Esophagus squamous epithelium (tissue), 5 donors: ENCODE measurements around the gene SPINK1. TPM values are rescaled to one million over a fixed set of nuclear protein-coding genes. Genes with fewer than 3 reads are reported as not detected.

ENCODE experiments used
- DNase-seq: peaks from one replicate; lab custom pipeline; 2025; lab: John Stamatoyannopoulos, UW
- H3K27ac ChIP-seq, 4 donors: fragments of 200-600 bp; sonication (generic); one replicate each; pipeline ENCODE4 v1.5.1; 2016 to 2019; ENCODE audit warnings: mild to moderate bottlenecking in 1 of 4
- H3K27me3 ChIP-seq, 4 donors: fragments of 200-600 bp; sonication (generic); 1 replicate in 3 of 4; 2 replicates in 1 of 4; pipeline versions ENCODE4 v1.5.1 to v1.6.0; 2017 to 2021; ENCODE audit warnings: antibody characterized with exemption in 1 of 4
- H3K36me3 ChIP-seq, 3 donors: fragments of 200-600 bp; sonication (generic); one replicate each; pipeline ENCODE4 v1.5.1; 2016 to 2019
- H3K4me1 ChIP-seq, 3 donors: fragments of 200-600 bp; sonication (generic); one replicate each; pipeline ENCODE4 v1.5.1; 2017 to 2019
- H3K4me3 ChIP-seq, 4 donors: fragments of 200-600 bp; sonication (generic); 1 replicate in 3 of 4; 2 replicates in 1 of 4; pipeline ENCODE4 v1.5.1; 2016 to 2019; ENCODE audit warnings: mild to moderate bottlenecking in 2 of 4, moderate library complexity in 1 of 4
- H3K9me3 ChIP-seq, 3 donors: fragments of 200-600 bp; sonication (generic); one replicate each; pipeline ENCODE4 v1.5.1; 2016 to 2019
- POLR2A ChIP-seq, 4 donors: fragments of 450-650 bp; IDR thresholded peaks; one replicate each; pipeline ENCODE4 v1.6.1; 2017; ENCODE audit warnings: antibody characterized with exemption in 4 of 4, mild to moderate bottlenecking in 4 of 4, moderate library complexity in 3 of 4
- WGBS, 2 donors: methylation state at CpG; one replicate each; pipeline ENCODE4 v1.1.5; 2018; 5-methylcytosine and 5-hydroxymethylcytosine counted together
- intact Hi-C: fragments of 100-400 bp; cut with DNase I; formaldehyde crosslinking; loops from one replicate; pipeline ENCODE4 v1.15.0; 2022
- total RNA-seq, 4 donors: library from RNA; depleted of rRNA; stranded (reverse); fragments of >200 nt; gene quantifications; one replicate each; pipeline ENCODE4 v1.1.0, GENCODE V29; 2016
- TF ChIP-seq, protein P1 (sequence below), 6 experiments: fragments of 450-650 bp in 4 of 6; fragments of 200-600 bp in 2 of 6; sonication (generic) in 2 of 6; IDR thresholded peaks; one replicate each; pipeline ENCODE4 v1.5.1; 2016 to 2019; ENCODE audit warnings: antibody characterized with exemption in 6 of 6, mild to moderate bottlenecking in 4 of 6, moderate library complexity in 4 of 6
- donor health status: DM: yes; HTN: yes; CAD: no.

Gene SPINK1
- total RNA-seq, 4 donors from 2014 or later = not detected

DNA sequence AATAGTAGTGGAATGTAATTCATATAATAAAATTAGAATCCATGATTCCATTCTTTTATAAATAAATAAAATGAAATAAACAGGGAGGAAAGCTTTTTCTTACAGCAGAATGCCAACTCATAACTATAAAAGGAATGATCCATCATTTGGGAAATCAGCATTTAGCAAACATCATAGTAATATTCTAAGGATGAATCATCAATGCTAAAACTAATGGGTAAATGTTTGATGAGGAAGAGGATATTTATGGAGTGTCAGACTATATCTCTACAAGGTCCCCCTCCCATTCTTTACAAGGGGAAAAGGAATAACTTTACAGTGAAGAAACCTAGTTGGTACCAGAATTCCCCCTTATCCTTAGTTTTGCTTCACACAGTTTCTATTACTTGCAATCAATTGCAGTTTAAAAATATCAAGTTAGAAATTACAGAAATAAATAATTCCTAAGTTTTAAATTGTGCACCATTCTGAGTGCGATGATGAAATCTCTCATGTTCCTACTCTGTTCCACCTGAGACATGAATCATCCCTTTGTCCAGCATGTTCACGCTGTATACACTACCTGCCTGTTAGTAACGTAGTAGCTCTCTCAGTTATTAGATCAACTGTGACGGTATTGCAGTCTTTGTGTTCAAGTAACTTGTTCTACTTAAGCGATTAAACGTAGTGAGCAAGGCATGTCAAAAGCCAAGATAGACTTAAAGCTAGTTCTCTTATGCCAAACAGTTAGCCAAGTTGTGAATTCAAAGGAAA lies 34.7 kb downstream of the SPINK1 start:
- Histone ChIP-seq H3K4me1 (no peaks in the 10 kb centered on the region), H3K27ac (no peak overlapping the region), H3K4me3 (no peak overlapping the region), H3K36me3 (no peaks in the 10 kb centered on the region), H3K9me3 (no peaks in the 10 kb centered on the region), H3K27me3 (peaks cover 0 to 5% (median 0%) of the 10 kb centered on the region in 4 donors)
- no peak for DNase-seq
- WGBS, 2 donors = 54 to 57% methylated on average over 6 of the region's 6 CpGs
- intact Hi-C loops = no loop called here
- no peak for TF ChIP-seq POLR2A (IDR thresholded peaks at IDR 0.05)
- TF ChIP-seq, protein P1, sequence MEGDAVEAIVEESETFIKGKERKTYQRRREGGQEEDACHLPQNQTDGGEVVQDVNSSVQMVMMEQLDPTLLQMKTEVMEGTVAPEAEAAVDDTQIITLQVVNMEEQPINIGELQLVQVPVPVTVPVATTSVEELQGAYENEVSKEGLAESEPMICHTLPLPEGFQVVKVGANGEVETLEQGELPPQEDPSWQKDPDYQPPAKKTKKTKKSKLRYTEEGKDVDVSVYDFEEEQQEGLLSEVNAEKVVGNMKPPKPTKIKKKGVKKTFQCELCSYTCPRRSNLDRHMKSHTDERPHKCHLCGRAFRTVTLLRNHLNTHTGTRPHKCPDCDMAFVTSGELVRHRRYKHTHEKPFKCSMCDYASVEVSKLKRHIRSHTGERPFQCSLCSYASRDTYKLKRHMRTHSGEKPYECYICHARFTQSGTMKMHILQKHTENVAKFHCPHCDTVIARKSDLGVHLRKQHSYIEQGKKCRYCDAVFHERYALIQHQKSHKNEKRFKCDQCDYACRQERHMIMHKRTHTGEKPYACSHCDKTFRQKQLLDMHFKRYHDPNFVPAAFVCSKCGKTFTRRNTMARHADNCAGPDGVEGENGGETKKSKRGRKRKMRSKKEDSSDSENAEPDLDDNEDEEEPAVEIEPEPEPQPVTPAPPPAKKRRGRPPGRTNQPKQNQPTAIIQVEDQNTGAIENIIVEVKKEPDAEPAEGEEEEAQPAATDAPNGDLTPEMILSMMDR (IDR thresholded peaks at IDR 0.05) = no peak

DNA sequence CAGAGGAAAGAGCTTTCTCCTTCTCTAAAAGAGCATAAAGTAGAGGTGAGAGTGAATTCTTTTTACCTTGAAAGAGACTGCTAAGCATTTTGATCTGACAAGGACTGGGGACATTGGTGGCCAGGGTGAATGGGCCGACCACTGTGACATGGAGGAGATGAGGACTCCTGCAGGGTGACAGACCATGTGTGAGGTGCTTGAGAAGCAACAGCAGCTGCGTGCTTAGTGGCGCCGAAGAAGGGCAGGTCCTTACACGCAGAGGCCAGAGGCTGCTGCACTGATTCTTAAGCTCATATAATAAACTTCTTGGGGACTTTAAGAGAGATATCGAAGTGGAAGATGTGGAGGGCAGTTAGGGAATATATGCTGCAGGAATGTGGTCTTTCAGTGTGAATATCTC lies 40.3 kb downstream of the SPINK1 start:
- no peak for DNase-seq
- Histone ChIP-seq H3K27ac (no peak overlapping the region), H3K4me1 (no peaks in the 10 kb centered on the region), H3K36me3 (no peaks in the 10 kb centered on the region), H3K9me3 (no peaks in the 10 kb centered on the region), H3K27me3 (no peaks in the 10 kb centered on the region), H3K4me3 (no peak overlapping the region)
- TF ChIP-seq, protein P1 (IDR thresholded peaks at IDR 0.05) = no peak
- TF ChIP-seq POLR2A (IDR thresholded peaks at IDR 0.05) = no peak
- intact Hi-C loops = no loop called here
- 63 to 75% methylated on average over 5 to 6 of the region's 6 CpGs for WGBS, 2 donors

DNA sequence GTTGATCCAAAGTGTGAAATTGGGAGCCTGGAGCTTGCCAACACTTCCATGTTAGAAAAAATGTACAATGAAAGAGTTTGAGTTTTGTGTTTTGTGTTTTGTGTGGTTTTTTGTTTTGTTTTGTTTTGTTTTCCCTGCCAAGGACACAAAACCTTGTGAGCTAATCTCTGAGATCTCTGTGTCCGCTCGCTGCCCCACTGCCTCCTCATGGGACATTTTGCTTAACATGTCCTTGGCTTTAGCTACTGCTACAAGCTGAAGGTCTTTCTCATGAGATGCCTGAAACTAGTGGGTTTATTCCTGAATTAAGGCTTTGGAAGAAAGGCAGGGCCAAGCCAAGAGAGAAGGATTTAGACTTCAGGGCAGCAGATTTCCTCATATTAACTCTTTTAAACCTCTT lies 41.7 kb downstream of the SPINK1 start:
- intact Hi-C loops = no loop called here
- whole genome bisulfite sequencing, 2 donors = 83 to 86% methylated on average over 2 of the region's 2 CpGs
- H3K9me3 ChIP-seq = no peaks in the 10 kb centered on the region
- H3K4me1 ChIP-seq = no peaks in the 10 kb centered on the region
- no peaks in the 10 kb centered on the region for H3K36me3 ChIP-seq
- TF ChIP-seq, protein P1 (IDR thresholded peaks at IDR 0.05) = no peak
- TF ChIP-seq POLR2A (IDR thresholded peaks at IDR 0.05) = no peak
- no peak overlapping the region for H3K27ac ChIP-seq
- H3K4me3 ChIP-seq = no peak overlapping the region
- no peaks in the 10 kb centered on the region for H3K27me3 ChIP-seq
- no peak for DNase-seq

DNA sequence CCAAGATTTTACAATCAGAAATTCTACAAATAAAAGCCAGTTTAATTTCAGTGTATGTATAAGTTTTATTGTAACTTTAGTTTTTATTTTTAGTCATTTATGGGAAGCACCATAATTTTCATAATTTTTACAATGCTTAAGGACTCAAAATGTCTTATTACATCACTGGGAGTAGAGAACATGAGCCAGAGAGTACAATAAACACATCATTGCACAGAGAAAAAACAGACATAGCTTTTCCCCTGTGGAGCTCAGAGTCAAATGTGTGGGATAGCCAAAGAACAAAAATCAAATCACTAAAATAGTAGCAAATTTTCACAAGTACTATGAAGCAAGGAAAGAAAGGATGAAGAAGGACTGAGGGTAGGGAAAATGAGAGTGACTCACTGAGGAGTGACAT lies 43.4 kb downstream of the SPINK1 start:
- no peak for DNase-seq
- Histone ChIP-seq H3K36me3 (no peaks in the 10 kb centered on the region), H3K27ac (no peak overlapping the region), H3K4me3 (no peak overlapping the region), H3K9me3 (no peaks in the 10 kb centered on the region), H3K4me1 (no peaks in the 10 kb centered on the region), H3K27me3 (peaks cover 0 to 4% (median under 1%) of the 10 kb centered on the region in 4 donors)
- no peak for TF ChIP-seq POLR2A (IDR thresholded peaks at IDR 0.05)
- TF ChIP-seq, protein P1 (IDR thresholded peaks at IDR 0.05) = no peak
- intact Hi-C loops = no loop called here

DNA sequence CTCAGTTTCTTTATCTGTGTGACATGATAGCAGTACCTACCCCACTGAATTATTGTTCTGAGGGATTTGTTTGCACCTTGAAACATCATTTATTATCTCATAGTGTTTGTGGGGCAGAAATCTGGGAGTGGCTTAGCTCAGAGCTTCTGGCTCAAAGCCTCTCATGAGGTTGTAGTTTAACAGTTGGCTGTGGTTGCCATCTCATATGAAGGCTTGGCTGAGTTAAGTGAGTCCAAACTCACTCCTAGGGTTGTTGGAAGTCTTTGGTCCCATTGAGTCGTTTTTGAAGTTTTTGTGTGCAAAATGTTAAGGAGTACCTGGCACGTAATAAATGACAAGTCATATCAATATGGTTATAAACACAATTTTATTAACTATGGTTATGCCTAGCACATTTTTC lies 45.3 kb downstream of the SPINK1 start:
- intact Hi-C loops = no loop called here
- 78 to 80% methylated on average over 2 of the region's 2 CpGs for WGBS, 2 donors
- peaks cover 0 to 10% (median 0%) of the 10 kb centered on the region in 3 donors for H3K4me1 ChIP-seq

More for the DNA sequence above, 45.3 kb downstream of the SPINK1 start:
- no peak for DNase-seq
- no peaks in the 10 kb centered on the region for H3K9me3 ChIP-seq
- H3K27me3 ChIP-seq = peaks cover 0 to 10% (median 3%) of the 10 kb centered on the region in 4 donors
- H3K36me3 ChIP-seq = no peaks in the 10 kb centered on the region
- no peak overlapping the region for H3K4me3 ChIP-seq
- H3K27ac ChIP-seq = no peak overlapping the region
- TF ChIP-seq, protein P1 (IDR thresholded peaks at IDR 0.05) = no peak
- TF ChIP-seq POLR2A (IDR thresholded peaks at IDR 0.05) = no peak
